ENCODE results near the gene CEP63.
"Not testable (repeated sequence)": the region's sequence is repeated elsewhere in the genome, so short reads cannot be mapped to it uniquely, and the experiment has no call there.

The CEP63 gene

DNA sequence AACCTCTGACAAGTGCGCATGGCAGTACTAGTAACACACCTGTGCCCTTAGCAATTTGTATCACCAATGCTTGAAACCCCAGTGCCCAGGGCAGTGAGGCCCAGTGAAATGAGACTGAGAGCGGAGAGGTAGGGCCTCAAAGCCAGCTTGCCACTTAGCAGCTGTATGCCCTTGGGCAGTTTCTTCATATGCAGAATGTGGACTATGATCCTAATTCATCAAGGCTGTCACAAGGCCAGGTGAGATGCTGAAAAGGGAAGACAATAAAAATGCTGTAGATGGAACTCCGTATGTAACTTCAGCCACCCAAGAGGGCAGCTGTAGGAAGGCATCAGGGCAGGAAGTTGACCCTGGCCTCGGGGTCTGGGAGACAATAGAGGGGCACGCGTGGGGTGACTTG, 90.6 kb downstream of the CEP63 start:
- no peak for DNase-seq (ENCODE audit: low read depth in 2 of 2)

DNA sequence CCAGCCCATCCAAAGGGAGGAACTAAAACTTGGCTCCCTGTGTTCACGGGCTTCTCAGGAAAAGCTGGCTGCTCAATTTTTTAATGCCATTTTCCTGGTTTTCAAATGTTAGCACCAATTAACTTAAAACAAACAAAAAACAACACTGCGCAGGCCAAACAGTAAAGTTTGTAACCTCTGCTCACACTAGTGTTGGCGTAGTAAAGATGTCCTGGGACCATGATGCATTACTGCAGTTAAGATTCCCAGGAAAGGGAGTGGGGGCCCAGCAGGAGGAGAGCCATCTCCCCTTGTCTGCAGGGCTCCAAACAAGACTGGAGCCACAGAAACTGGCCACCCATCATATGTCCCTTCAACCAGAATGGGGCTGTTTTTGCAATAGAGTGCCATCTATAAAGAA, 91.0 kb downstream of the CEP63 start:
- no peak for DNase-seq (ENCODE audit: low read depth in 2 of 2)

DNA sequence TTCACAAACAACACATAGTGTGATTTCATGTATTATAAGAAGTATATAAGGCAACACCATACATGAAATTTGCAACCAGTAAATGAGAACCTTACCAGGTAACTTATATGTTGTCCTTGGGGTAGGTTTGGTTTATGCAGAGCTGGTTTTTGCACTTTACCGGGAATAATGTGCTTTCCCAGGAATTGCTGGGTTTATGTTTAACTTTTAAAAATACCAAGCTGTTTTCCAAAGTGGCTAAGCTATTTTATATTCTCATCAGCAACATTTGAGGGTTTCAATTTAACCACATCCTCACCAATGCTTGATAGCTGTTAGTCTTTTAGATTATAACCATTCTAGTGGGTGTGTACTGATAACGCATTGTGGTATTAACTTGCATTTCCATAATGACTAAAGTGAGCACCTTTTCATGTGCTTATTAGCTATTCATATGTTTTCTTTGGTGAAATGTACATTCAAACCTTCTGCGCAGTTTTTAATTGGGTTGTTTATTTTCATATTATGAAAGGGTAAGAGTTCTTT, 93.3 kb downstream of the CEP63 start:
- DNase-seq (ENCODE audit: low read depth in 2 of 2): no peak

DNA sequence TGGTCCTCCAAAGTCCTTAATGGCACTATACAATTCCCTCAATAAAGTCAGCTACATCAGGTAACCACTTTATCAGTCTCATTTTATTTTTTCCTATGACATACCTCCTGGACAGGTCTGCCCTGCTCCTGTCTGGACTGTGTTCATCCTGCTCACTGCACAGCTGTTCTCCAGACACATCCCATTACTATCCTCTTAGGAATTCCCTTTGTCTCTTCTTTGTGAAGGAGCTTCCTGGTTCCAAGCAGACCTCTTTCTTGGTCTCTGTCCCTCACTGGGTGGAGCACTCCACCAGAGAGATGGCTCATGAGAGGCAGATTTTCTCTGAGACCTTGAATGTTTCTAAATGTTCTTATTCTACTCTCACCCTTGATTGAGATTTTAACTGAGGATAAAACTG, 104.9 kb downstream of the CEP63 start:
- DNase-seq (ENCODE audit: low read depth in 2 of 2): no peak

DNA sequence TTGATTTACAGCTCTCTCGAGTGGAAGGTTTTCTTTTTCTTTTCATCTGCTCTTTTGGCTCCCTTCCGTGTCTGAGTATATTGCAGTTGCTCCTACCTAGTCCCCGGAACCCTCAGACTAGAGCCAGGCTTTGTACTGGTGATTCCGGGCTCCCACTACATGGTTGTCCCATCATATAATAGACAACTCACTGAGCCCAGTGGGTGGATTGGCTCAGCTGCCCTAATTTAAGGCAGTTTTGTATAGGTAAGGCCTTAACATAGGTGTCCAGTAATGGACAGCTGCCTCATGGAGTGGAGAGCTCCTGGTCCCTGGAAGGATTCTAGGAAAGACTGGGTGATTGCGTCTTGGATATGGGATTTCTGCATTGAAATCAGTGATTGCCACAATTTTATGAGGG, 106.9 kb downstream of the CEP63 start:
- DNase-seq (ENCODE audit: low read depth in 2 of 2): no peak

DNA sequence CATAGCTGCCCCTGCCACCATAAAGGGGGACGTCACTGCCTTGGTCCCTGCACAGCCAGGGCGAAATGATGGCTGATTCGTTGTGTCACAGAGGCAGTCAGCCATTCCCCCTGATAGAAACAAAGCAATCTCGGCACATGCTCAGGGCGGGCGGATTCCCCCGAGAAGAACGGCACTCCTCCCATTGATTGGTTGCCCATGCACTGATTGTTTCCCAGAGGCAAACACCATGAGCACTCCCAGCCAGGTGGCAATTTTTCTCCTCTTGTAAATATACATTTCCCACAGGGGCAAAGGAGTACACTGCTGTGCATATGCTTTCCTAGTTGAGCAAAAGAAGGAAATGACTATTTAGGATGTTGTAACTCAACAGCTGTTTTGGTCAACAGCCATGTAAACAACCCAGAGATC, 108.5 kb downstream of the CEP63 start:
- DNase-seq (ENCODE audit: low read depth in 2 of 2): no peak

DNA sequence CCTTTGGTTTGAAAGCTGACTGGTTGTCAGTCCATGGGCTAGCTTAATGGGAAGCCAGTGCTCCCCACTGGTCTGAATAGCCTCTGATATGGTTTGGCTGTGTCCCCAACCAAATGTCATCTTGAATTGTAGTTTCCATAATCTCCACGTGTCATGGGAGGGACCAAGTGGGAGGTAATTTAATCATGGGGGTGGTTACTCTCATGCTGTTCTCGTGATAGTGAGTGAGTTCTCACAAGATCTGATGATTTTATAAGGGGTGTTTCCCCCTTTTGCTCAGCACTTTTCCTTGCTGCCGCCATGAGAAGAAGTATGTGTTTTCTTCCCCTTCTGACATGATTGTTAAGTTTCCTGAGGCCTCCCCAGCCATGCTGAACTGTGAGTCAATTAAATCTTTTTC, 109.1 kb downstream of the CEP63 start:
- DNase-seq (ENCODE audit: low read depth in 2 of 2): not testable (repeated sequence)

DNA sequence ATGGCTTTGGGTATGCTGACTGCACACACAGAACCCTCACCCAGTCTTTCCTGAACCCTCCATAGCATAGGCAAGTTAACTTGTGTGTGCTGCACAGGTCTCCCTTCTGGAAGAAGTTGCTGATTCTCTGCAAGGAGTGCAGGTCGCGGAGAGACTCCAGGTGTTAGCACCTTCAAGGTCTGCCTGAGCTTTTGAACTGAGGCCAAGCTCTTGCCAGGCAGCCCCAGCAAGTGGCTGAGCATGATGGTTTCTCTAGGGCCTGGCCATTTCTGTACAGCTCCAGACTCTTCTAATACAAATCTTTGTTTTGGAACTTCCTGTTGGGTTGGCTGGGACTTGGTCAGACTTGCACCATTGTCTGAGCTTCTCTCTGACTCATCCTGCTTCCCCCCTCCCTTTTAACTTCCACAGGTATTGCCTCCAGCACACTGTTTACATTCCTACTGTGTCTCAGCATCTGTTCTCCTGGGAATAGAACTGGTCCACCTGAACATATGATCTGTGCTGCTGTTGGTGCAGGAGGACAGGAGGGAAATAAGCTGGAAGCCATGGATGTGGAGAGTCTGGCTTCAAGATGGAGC, 111.6 kb downstream of the CEP63 start:
- no peak for DNase-seq (ENCODE audit: low read depth in 2 of 2)

DNA sequence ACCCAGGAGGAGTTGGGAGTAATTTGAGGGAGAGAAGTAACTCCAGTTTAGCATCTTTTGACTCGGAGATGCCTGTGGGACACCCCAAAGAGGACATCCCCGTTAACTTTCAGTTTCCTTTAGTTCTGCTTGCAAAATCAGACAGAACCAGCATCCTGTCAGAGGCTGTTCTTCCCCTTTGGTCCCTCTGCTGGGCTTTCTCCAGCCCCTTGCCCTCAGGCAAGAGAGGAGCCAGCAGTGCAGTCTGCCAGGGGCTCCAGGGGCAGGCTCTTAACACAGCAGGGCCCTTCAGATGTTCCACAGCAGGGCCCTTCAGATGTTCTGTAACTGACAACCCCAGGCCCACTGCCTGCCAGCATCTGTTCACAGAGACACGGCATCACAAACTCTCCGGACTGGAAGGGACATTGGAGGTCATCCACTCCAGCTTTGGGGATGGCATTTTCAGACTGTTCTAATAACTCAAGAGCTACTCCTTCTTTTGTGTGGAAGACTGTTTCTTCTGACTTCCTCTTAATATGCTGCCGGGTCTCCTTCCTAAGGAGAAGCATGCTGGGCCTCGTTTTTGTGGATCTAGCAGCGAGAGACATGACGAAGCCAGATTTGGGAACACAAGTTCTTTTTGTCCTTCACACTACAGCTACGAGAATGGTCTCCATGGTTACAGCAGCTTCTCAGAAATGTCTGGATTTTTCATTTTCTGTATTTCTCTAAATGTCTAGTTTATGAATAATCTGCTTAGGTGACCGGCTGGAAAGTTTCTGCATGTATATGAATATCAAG, 113.1 kb downstream of the CEP63 start:
- DNase-seq (ENCODE audit: low read depth in 2 of 2): no peak

DNA sequence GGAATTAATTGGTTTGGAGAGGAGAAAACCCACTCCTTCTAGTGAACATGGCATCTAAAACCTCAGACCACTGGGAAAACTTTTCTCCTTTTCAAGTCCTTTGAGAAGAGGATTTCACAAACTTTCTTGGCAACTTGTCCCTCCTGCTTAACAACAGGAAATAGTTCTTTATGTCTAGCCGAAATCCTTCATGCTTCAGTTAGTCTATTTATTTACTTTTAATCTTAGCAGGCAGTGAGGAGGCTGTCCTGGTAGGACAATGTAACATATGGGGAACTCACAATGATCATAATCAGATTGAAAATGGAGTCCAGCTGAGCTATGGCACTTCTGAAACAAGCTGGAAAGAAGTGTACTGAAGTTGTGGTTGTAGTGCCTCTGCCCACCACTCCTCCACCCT, 114.3 kb downstream of the CEP63 start:
- DNase-seq (ENCODE audit: low read depth in 2 of 2): no peak

DNA sequence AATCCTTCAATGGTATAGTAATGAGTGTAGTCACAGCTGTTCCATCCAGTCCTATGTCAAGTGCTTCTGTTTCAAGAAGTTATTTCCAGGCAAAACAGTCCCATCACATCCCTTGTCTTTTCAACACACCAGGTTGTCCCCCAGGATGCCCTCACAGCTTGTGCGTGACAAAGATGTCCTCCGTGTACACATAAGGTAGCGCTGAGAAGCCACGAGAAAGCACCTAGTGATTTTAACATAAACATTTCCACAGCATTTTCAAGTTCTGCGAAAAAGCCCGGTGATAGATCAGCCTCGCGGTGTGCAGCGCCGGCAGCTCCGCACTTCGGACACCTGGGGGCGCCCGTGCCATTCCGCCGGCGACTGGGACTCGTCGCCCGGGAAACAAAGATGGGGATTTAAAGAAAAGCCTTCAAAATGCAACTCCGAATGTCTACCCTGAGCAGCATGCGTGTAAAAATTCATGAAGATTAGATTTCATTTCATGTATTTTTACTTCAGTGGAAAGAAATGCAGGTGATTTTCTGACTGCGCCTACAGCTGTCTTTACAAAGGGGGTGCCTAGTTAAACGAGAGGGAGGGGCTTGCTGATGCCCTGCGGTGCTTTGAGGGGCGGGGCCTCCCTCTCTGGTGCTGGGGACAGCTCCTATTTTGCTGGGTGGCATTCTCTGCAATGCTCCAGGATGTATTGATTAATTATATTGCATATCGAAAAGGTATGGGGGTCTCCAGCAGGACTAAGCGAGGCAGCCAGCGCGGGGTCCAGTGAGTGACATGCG, 115.0 kb downstream of the CEP63 start:
- DNase-seq (ENCODE audit: low read depth in 2 of 2): peak; percentile 55 to 64

DNA sequence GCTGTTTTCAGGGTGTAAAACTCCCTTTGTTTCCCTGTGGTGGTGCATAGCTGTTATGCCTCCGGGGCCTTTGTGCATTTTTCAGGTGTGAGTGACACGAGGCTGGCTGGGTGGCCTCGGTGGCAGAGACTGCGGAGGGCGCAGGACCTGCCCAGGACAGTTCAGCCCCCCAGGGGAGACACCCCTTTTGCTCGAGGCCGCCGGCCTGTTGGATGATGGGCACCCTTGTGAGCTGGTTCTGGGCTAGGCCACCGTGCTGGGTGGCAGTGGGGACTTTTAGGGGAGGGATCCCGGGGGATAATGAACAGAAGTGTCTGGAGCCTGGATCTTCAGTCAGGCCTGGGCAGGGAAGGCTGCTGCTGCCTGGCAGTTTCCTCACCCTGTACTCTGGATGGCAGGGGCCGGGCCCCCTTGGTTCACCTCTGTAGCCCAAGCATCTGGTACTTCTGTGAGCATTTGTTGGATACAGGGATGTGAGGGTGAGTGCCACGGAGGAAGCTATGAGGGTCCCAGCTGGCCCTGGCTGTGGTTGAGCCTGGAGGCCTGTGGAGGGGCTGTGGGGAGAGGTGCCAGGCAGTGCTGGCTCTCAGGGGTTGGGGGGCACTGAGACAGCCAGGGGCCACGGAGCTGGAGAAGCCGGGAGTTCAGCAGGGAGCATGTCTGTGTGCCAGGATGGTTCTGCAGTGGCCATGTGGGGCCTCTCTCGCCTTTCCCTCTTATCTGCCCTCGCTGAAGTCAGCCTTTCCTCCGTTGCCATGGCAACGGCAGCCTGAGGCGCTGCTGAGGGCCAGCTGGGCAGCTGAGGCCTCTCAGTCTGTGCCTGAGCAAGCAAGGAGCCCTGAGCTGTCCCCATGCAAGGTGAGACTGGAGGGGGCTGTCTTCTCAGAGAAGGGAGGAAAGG, 115.9 kb downstream of the CEP63 start:
- DNase-seq (ENCODE audit: low read depth in 2 of 2): no peak

DNA sequence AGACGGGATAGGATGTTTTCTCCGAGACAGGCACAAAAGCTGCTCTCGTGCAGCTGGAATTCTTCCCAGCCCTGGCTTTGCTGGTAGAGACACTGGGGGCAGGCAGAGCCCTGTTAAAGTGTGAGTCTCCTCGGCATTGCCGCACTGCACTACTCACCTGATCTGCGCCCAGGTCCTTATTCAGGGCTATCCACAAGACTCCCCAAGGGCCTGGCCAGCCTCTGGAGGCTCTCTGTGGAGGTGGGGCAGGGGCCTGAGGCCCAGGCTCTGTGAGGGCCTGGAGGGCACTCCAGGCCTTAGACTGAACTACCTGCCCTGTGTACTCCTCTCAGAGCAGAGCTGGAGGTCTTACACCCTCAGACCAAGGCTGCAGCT, 116.6 kb downstream of the CEP63 start:
- no peak for DNase-seq (ENCODE audit: low read depth in 2 of 2)

DNA sequence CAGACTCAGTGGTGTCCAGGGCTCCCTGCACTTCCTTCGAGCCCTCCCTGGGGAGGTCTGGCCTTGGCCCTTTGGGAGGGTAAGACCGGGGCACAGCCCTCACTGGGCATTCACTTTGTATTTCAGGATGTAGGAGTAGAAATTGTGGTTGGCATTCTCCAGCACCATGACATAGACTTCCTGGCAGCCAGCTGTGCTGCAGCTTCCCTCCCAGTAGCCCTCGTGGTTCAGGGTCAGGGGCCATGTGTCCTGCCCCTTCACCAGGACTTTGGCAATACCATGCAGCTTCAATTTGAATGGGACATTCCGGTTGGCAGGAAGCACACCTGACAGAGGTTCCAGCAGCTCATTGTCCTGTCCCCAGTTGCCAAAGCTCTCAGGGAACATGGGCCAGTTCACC, 117.6 kb downstream of the CEP63 start:
- no peak for DNase-seq (ENCODE audit: low read depth in 2 of 2)

DNA sequence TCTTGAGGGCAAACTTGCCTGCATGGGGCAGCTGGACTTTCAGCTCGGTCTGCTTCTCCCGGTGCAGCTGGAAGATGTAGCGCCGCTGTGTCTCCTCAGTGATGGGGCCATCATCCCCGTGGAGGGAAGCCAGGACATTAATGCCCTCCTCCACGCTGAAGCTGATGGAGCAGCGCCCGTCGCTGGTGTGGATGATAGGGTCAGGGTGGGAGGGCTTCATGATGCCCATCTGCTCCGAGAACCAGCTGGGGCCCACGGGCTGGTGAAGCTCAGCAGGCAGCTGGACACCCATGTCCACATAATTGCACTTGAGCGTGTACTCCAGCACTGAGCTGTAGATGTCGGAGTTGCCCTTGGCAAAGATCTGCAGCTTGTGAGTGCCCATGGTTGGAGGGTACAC, 118.1 kb downstream of the CEP63 start:
- no peak for DNase-seq (ENCODE audit: low read depth in 2 of 2)

DNA sequence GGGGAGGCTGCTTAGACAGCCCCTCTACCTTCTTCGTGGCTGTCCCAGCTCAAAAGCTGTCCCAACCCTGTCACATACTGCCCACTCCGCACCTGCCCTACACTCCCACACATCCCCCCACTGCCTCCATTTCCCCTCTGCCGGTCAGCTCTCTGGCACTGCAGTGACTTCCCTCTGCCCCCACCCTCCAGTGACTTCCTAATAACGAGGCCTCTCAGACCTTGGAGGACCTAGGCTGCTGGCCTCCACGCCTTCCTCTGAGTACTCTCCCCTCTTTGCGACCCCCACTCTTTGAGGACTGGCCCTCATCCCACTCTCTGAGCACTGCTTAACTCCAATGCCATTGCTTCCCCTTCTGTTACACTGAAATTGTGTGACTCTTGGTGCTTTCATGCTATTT, 119.7 kb downstream of the CEP63 start:
- DNase-seq (ENCODE audit: low read depth in 2 of 2): no peak

DNA sequence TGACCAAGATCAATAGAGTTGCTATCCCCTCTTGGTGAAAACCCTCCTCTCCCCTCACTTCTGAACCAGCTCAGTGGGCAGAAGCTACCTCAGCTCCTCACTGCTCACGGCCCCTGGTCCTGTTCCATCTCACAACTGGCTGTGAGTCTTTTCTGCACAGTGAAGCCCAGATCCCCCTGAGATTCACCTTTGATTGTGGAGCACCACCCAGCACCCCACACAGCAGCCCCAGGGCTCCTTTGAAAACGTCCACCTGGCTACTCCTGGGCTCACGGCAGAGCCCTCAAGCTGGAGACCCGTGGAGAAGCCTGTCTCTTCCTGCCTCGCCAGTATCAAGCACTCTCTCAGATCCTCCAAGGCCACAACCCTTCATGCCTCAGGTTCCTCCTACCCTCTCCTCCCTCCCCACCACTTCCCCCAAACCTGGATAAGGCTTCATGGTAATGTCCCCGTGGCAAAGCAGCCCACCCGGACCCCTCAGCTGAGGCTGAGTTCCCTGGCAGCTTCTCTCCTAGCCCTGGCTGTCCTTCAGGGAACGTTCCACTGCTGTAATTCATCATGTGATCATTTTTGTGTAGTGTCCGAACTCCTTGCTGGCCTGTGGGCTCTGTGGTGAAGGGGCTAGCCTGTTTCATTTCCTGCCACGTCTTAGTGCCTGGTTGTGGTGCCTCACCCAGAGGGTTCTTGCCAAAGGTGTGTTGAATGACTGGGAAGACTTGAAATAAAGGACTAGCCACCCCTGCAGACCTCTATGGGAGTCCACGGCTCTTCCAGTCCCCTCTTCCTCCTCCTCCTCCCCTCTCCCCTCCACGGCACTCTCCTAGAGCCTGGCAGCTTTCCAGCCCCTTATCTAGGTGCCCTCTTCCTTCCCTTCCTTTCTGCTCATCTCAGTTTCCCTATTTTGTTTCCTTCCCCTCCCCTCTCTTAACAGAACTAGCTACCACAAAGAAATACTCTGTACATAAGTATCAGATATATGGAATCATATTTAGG, 120.5 kb downstream of the CEP63 start:
- DNase-seq (ENCODE audit: low read depth in 2 of 2): no peak

DNA sequence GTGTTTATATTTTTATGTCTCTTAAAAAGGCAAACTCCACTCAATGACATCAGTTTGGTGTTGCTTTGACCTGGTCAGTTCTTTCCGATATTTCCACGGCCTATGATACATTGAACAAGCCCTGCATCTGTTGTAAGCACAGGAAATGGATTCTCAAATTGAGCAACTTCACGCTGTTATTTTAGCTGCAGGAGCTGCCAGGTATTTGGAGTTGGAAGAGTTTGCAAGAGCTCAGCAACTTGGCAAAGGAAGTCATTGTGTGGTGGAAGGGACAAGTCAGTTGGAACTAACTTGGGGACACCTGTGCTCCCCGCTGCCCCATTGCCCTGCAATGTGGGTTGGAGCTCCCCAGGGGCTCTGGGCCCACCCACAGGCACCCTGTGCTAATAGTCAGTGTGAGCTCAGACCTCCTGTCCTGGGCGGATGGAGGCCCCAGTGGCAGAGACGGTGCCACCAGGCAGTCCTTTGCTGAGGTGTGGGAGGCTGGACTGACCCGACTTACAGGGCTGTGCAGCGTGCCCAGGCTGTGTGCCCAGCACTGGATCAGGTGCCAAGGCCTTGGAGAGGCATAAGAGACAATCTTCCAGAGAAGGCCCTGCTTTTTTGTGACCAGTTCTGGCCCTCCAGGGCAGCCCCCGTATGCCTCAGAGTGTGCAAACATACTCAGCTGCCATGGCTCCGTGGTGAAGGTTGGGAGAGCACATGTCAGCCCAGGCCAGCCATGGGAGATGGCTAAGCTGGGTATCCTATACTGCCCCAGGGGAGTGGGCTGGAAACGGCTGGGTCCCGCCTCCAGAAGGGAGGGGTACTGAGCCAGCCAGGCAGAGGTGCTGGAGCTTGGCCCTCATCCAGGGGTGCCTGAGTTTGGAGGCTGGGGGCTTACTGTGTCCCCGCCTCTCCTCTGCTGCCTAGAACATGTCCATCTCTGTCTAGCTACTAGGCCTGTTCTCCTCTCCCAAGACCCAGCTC, 121.5 kb downstream of the CEP63 start:
- no peak for DNase-seq (ENCODE audit: low read depth in 2 of 2)

DNA sequence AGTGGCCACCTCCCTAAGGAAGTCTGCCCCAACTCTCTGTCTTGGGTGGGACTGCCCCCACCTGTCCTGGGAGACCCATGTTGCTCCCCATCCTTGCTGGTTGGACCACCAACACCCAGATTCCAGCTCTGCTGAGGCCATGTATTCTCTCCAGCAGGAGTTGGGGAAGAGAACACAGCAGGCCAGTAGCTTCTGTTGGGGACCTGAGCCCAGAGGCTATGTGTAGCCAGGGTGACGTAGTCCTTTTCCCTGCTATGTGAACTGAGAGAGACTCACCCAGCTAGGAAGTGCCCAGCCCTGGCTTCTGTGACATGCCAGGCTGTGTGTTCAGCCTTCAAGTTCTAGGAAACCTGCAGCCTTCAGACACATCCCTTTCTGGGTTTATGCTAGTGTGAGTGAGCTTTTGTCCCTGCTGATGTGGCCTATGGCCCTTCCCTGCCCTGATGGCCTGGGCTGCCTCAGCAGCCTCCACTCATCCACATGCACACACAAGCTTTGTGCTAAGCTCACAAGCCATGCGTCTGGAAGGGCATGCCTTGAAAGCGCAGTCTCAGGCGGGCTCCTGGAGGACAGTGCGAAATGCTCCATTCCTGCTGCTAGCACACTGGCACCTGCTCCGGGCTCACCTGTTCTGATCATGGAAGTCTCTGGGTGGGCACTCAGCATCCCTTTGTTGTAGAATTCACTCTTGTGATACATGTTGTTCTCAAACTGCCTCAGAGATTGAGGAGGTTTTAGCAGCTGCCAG, 122.3 kb downstream of the CEP63 start:
- DNase-seq (ENCODE audit: low read depth in 2 of 2): no peak

Measured in stimulated activated CD8-positive, alpha-beta memory T cell treated with anti-CD3 and anti-CD28 coated beads, Interleukin-2, amount 100 ng/mL, for 48 hours (primary cell).